ENCODE data around the gene UST. TPM values are rescaled to one million over a fixed set of nuclear protein-coding genes. Genes with fewer than 3 reads are reported as not detected.

The UST gene
- total and polyA plus RNA-seq, 3 donors from 2014 or later: 14.9 to 16.0 (median 14.9) TPM

GRCh38 chr6:148747145-148747470, 278 bp downstream of the UST start:
- H3K27me3 ChIP-seq: no peaks in the 10 kb centered on the region
- intact Hi-C loops (cut with DNase I; ENCODE audit: low total_unique reads): loop anchor here (10.0 kb wide), 1 partner anchor 198 kb away; no protein-coding TSS in a partner anchor
- WGBS, 2 donors: 1% methylated on average over 43 of the region's 45 CpGs; no CpG with 5 or more reads in 1 of the 2 donors
- peak overlapping the region; percentile 72 to 88 for H3K4me3 ChIP-seq
- peak; percentile 68 for DNase-seq
- TF ChIP-seq POLR2A (IDR thresholded peaks at IDR 0.05) (no peak), CTCF (IDR thresholded peaks at IDR 0.05) (no peak)
- peaks cover 7% of the 10 kb centered on the region for H3K4me1 ChIP-seq
- H3K36me3 ChIP-seq (ENCODE audit: low read depth, missing control alignments): no peaks in the 10 kb centered on the region
- peak overlapping the region; percentile 85 to 92 for H3K27ac ChIP-seq
- H3K9me3 ChIP-seq: no peaks in the 10 kb centered on the region

GRCh38 chr6:148747471-148748165, 788 bp downstream of the UST start:
- Histone ChIP-seq H3K9me3 (no peaks in the 10 kb centered on the region), H3K4me3 (peak overlapping the region; percentile 72 to 88), H3K36me3 (ENCODE audit: low read depth, missing control alignments) (no peaks in the 10 kb centered on the region), H3K4me1 (peaks cover 7% of the 10 kb centered on the region), H3K27me3 (no peaks in the 10 kb centered on the region), H3K27ac (peak overlapping the region; percentile 85 to 92)
- intact Hi-C loops (cut with DNase I; ENCODE audit: low total_unique reads): loop anchor here (10.0 kb wide), 1 partner anchor 197 kb away; no protein-coding TSS in a partner anchor
- peak; percentile 53 for DNase-seq
- TF ChIP-seq POLR2A (IDR thresholded peaks at IDR 0.05): no peak
- TF ChIP-seq CTCF (IDR thresholded peaks at IDR 0.05): no peak
- WGBS, 2 donors: 0% methylated on average over 29 of the region's 66 CpGs; no CpG with 5 or more reads in 1 of the 2 donors

- no peak for TF ChIP-seq CTCF (IDR thresholded peaks at IDR 0.05)
- no peak for TF ChIP-seq POLR2A (IDR thresholded peaks at IDR 0.05)
- intact Hi-C loops (cut with DNase I; ENCODE audit: low total_unique reads): loop anchor here (10.0 kb wide), 1 partner anchor 195 kb away; no protein-coding TSS in a partner anchor
- WGBS, 2 donors: 91 to 96% methylated on average over 1 of the region's 1 CpG
- Histone ChIP-seq H3K4me1 (peaks cover 7% of the 10 kb centered on the region), H3K4me3 (no peak overlapping the region), H3K27me3 (no peaks in the 10 kb centered on the region), H3K9me3 (no peaks in the 10 kb centered on the region), H3K36me3 (ENCODE audit: low read depth, missing control alignments) (no peaks in the 10 kb centered on the region), H3K27ac (no peak overlapping the region)
- DNase-seq: no peak
Measured at GRCh38 chr6:148749674-148750073, 2.8 kb downstream of the UST start.

GRCh38 chr6:148750838-148751792, 4.3 kb downstream of the UST start:
- no peak for TF ChIP-seq POLR2A (IDR thresholded peaks at IDR 0.05)
- TF ChIP-seq CTCF (IDR thresholded peaks at IDR 0.05): no peak
- H3K27ac ChIP-seq: no peak overlapping the region

More at GRCh38 chr6:148750838-148751792, 4.3 kb downstream of the UST start:
- peaks cover 2% of the 10 kb centered on the region for H3K4me1 ChIP-seq
- H3K36me3 ChIP-seq (ENCODE audit: low read depth, missing control alignments): no peaks in the 10 kb centered on the region
- DNase-seq: no peak
- intact Hi-C loops (cut with DNase I; ENCODE audit: low total_unique reads): no loop called here
- no peaks in the 10 kb centered on the region for H3K9me3 ChIP-seq
- no peaks in the 10 kb centered on the region for H3K27me3 ChIP-seq
- no peak overlapping the region for H3K4me3 ChIP-seq
- WGBS, 2 donors: 88 to 94% methylated on average over 13 of the region's 13 CpGs
